GM19240 (cell line): ENCODE results near the gene ZFHX2.
"Not testable (repeated sequence)": the region's sequence is repeated elsewhere in the genome, so short reads cannot be mapped to it uniquely, and the experiment has no call there.

Experiments
- DNase-seq: peaks from one replicate; pipeline ENCODE4 v3.0.0; 2011; ENCODE audit warnings: low spot score; ENCODE audit not compliant: insufficient read length

ZFHX2 gene

DNA sequence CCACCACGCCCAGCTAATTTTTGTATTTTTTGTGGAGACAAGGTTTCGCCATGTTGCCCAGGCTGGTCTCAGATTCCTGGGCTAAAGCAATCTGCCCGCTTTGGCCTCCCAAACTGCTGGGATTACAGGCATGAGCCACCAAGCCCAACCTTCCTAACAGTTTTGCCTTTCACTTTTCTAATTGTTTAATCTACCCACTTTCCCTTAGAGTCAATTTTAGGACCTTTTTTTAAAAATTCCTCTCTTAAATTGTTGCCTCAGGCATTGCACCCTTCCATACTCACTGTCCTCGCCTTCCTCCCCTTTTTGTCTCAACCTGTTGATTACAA lies 11.5 kb downstream of the ZFHX2 start:
- no peak for DNase-seq

DNA sequence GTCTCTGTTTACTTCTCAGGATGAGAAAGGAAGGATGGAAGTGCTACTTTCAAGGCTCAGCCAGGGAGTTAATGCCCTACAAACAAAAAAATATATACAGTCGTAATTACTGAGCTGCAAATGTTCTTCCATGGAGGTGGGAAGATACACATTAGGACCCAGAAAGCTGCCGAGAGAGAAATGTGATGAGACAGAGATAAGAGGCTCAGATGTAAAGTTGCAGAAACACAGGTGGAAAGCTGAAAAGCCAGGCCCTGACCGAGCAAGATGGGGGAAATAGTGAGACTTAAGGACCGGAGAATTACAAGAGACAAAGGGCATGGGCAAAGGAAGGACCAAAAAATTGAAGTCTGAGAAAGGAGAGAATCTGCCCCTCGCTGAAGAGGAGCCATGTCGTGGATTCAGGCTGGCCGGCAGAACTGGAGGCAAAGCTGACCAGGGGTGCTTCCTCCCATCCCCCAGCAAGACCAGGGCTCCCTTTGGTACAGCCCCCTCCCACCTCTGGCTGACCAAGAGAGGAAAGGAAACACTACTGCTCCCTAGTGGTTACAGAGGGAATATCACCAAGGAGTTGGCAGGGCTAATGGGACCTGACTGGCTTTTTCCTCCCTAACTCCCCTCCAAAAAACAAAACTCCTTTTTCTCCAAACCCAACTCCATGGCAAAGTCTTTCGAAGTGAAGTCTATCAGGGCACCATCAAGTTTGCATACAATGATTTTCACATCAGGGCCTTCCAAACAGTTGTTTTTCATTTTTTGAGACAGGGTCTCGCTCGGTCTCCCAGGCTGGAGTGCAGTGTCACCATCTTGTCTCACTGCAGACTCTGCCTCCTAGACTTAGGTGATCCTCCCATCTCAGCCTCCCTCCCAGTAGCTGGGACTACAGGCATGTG lies 12.1 kb downstream of the ZFHX2 start:
- DNase-seq: peak; percentile 82

DNA sequence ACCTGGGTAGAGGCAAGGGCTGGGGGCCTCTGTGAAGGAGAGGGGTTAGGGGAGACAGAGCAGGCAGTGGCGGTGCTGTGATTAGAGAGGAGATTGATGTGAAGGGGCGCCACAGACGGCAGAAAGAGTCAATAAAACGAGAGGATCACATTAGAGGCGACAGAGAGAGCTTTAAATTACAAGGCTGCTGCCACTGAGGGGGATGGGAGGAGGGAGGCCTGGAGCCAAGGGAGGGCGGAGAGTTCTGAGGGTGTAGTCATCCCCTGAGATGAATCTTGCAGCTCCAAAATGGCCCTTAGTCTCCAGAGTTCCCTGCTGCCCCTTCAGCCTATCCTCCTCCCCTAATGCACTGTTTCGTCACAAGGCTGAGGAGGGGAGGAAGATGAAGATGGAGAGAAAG lies 12.8 kb downstream of the ZFHX2 start:
- DNase-seq: no peak

DNA sequence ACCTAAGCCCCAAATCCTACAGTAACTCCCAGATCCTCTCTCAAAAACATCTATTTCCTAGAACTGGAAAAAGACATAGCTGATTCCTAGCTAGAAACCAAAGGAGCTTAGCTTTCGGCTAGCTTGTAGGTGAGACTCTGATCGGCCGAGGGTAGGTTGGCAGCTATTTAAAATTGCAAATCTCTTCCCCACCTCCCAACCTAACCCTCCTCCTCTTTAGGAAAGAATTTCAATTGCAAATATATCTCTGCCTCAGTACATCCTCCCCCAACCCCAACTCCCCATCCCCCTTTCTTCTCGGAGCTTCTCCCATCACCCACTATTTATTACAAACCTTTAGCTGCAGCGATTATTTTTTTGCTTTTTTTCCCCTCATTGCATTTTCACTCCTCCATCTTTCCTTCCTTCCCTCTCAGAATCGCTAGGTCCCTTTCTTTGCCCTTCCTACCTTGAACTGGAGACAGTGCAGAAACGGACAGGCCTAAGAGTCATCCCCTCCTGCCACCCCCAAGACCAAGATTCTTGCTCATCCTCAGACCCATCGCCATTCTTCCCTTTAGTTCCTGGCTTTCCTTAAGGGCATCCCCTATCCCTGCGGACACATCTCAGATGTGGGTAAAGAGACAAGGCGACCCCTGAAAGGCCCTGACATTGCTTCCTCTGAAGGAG lies 13.4 kb downstream of the ZFHX2 start:
- DNase-seq: no peak

DNA sequence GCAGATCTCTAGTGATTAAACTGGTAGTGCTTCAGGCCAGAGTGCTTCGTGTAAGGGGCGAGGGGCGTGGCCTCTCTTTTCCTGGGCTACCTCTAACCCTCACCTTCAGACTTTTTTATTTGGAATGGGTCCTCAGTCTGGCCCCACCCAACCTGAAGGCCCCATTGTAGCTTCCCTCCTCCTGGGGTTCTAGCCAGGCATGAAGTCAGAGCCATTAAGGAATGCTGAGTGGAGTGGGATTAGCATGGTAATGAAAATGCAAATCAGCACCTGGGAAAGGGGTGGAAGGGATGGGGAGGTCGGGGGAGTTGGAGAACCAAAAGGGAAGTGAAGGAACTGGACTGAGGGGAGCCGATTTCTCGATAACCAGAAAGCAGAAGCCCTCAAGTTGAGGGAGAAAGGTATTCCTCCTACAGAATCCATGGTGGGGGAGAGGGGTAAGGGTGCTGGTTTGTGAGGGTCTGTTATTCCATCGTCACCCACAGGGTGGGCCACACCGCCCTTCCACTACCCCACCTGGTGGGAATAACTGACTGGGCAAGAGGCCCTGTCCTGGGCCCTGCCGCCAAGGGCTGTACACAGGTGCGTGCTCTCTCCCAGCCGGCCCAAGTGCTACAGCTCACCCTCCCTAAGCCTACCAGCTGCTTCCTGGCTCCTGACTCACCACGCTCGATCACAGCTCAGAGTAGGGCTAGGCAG lies 14.1 kb downstream of the ZFHX2 start:
- no peak for DNase-seq

DNA sequence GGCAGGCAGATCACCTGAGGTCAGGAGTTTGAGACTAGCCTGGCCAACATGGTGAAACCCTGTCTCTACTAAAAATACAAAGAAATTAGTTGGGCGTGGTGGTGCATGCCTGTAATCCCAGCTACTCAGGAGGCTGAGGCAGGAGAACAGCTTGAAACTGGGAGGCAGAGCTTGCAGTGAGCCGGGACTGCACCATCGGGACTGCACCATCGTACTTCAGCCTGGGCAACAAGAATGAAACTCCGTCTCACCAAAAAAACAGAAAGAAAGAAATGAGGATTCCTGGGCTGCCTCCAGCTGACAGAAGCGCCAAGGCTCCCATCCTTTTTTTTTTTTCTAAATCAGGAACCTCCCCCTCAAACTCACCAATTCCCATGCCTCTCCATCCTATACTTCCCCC lies 14.7 kb downstream of the ZFHX2 start:
- not testable (repeated sequence) for DNase-seq

DNA sequence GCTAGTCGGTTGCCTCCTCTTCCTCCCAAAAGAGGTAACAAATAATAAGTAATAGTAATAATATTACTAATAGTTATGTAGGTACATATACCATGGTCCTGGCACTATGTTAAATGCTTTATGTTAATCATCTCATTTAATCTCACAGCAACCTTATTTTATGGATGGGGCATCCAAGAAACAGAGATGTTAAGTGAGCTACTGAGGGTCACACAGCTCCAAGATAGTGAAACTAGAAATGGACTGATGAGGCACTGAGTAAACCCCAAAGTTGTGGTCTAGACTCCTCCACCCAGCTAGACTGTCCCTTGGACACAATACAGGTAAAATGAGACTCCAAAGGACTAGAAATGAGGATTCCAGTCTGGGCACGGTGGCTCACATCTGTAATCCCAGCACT lies 15.1 kb downstream of the ZFHX2 start:
- DNase-seq: no peak

- DNase-seq: no peak
These were observed 15.6 kb downstream of the ZFHX2 start for GRCh38 chr14:23535943-23536342.

GRCh38 chr14:23533652-23534435 lies 17.7 kb downstream of the ZFHX2 start:
- no peak for DNase-seq

GRCh38 chr14:23532658-23533057 lies 18.9 kb downstream of the ZFHX2 start:
- no peak for DNase-seq

- no peak for DNase-seq
These were observed 20.2 kb downstream of the ZFHX2 start for GRCh38 chr14:23531391-23531790.

GRCh38 chr14:23530375-23531055 lies 21.1 kb downstream of the ZFHX2 start:
- DNase-seq: no peak

- DNase-seq: no peak
These were observed 22.5 kb downstream of the ZFHX2 start for GRCh38 chr14:23529016-23529415.

- DNase-seq: no peak
These were observed 23.0 kb downstream of the ZFHX2 start for GRCh38 chr14:23528555-23528954.

DNA sequence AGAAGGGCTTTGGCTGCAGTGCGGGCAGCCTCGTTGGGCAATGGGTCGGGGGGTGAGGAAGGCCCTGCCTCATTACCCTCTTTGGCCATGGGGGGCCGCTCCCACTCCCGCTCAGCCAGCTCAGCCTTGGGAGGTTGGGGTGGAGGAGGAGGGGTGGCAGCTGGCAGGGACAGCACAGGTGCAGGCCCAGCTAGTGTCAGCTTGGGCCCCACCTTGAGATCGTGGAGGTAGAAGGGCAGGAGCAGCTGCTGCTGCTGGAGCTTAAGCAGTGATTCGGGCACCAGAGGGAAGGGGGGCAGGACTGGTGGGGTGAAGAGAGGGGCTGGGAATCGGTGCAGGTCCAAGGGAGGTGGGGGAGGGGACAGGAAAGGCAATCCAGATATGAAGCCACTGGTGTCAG lies 26.0 kb downstream of the ZFHX2 start:
- DNase-seq: no peak

- no peak for DNase-seq
These were observed 26.6 kb downstream of the ZFHX2 start for GRCh38 chr14:23524954-23525353.

DNA sequence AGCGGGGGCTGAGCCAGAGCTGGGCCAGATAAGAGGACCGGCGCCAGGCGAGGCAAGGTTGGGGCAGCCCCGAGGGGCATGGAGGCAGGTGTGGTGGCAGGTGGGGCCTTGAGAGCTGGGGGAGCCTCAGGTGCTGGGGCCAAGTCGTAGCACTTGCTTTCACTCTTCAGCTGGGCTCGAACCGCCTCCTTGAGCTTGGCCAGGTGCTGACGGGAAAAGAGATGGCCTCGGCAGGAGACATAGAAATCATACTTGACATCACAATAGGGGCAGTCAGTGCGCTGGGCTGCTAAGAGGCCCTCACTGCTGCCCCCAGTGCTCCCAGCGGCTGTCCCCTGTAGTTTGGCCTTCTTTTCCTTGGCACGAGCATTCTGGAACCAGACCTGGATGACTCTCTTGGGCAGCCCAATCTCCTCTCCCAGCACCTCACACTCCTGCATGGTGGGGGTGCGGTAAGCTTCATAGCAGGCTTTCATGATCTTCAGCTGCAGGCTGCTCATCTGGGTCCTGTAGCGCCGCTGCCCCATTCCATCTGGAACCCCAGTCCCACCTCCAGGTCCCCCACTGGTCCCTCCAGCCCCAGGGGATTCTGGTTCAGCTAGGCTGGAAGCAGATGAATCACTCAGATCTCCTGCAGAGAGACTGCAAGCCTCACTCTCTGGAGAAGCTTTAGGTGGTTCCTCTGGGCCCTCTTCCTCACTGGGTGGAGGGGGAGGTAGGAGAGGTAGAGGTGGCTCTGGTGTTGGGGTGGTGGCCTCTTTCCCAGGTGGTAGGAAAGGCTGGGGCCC lies 28.1 kb downstream of the ZFHX2 start:
- DNase-seq: no peak

GRCh38 chr14:23522643-23523198 lies 28.8 kb downstream of the ZFHX2 start:
- DNase-seq: no peak

DNA sequence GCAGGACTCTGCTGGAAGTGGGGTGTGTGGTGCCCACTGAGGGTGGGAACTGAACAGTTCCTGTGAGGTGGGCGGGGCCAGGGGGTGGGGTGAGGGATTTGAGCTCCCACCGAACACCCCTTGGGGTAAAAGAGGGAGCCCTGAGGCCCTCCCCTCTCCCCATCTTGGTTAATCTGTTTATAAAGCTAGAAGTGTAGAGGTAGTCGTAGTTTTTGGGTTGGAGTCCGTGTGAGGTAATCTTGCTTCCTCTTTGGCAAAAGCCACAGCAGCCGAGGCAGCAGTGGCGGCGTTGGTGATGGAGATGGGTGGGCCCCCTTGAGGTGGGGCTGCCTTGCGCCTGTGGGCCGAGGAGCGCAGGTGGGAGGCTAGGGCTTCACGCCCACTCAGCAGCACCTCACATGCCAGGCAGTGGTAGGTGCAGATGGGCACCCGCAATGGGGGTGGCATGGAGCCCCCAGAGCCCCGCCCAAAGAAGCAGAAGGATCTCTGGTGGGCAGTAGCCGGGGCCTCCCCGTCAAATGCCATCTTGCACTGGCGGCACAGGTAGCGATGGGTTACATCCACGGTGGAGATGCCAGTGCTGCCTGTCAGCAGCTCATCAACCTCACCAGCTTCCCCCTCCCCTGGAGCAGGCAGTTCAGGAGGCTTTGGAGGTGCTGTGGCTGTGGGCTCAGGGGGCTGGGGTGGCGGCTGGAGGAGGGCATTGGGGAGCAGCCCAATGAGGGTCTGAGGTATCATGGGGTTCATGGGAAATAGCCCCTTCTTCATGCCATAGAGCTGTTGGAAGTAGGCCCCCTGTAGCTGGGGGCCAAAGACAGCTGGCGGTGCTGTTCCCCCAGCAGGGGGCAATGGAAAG lies 29.6 kb downstream of the ZFHX2 start:
- no peak for DNase-seq
